Mesothelial cell of epicardium (in vitro differentiated cells): ENCODE results near the gene GABRG1. TPM values are rescaled to one million over a fixed set of nuclear protein-coding genes. Genes with fewer than 3 reads are reported as not detected.

ENCODE experiments used
- DNase-seq, 2 experiments: peaks; one replicate each; pipeline ENCODE4 v3.0.0; 2021; ENCODE audit warnings: low spot score in 2 of 2; ENCODE audit not compliant: unreplicated experiment in 2 of 2
- H3K27ac Mint-ChIP-seq: 2 replicates; pipeline ENCODE4 v1.8.0; 2021; ENCODE audit warnings: mixed read lengths
- H3K27me3 Mint-ChIP-seq: 2 replicates; pipeline ENCODE4 v1.8.0; 2021; ENCODE audit warnings: low read depth, mixed read lengths
- H3K36me3 Mint-ChIP-seq: 2 replicates; pipeline ENCODE4 v1.8.0; 2021; ENCODE audit warnings: mixed read lengths
- H3K4me1 Mint-ChIP-seq: 2 replicates; pipeline ENCODE4 v1.8.0; 2021; ENCODE audit warnings: mixed read lengths
- H3K4me3 Mint-ChIP-seq: 2 replicates; pipeline ENCODE4 v1.8.0; 2021; ENCODE audit warnings: mild to moderate bottlenecking, moderate library complexity, mixed read lengths
- H3K9me3 Mint-ChIP-seq: 2 replicates; pipeline ENCODE4 v1.8.0; 2021; ENCODE audit warnings: mixed read lengths
- CTCF ChIP-seq: fragments of 200-600 bp; sonication (generic); IDR thresholded peaks from one replicate; pipeline ENCODE4 v1.5.0; 2021; ENCODE audit warnings: antibody characterized with exemption; ENCODE audit not compliant: unreplicated experiment
- total RNA-seq: library from RNA; stranded (reverse); gene quantifications from 3 replicates; pipeline ENCODE4 v1.2.1, GENCODE V29; 2021

GABRG1 gene
- total RNA-seq, 1 donor from 2014 or later, result 0.22 TPM

GRCh38 chr4:46081248-46081647 lies 42.6 kb downstream of the GABRG1 start:
- TF ChIP-seq CTCF, result no peak
- Mint-ChIP-seq H3K9me3 (no peaks in the 10 kb centered on the region), H3K36me3 (no peaks in the 10 kb centered on the region), H3K27ac (no peak overlapping the region), H3K4me1 (peaks cover 4% of the 10 kb centered on the region), H3K27me3 (peaks cover 10% of the 10 kb centered on the region), H3K4me3 (no peak overlapping the region)
- DNase-seq, result no peak

GRCh38 chr4:46073778-46074177 lies 50.1 kb downstream of the GABRG1 start:
- H3K4me3 Mint-ChIP-seq, result no peak overlapping the region
- TF ChIP-seq CTCF, result no peak
- H3K9me3 Mint-ChIP-seq, result no peaks in the 10 kb centered on the region
- H3K36me3 Mint-ChIP-seq, result no peaks in the 10 kb centered on the region
- no peak overlapping the region for H3K27ac Mint-ChIP-seq
- H3K4me1 Mint-ChIP-seq, result no peaks in the 10 kb centered on the region
- peaks cover 6% of the 10 kb centered on the region for H3K27me3 Mint-ChIP-seq
- DNase-seq, result no peak

GRCh38 chr4:46051392-46051791 lies 72.5 kb downstream of the GABRG1 start:
- no peaks in the 10 kb centered on the region for H3K27me3 Mint-ChIP-seq
- no peaks in the 10 kb centered on the region for H3K36me3 Mint-ChIP-seq
- no peaks in the 10 kb centered on the region for H3K9me3 Mint-ChIP-seq
- no peak overlapping the region for H3K27ac Mint-ChIP-seq
- no peak for TF ChIP-seq CTCF
- no peaks in the 10 kb centered on the region for H3K4me1 Mint-ChIP-seq
- H3K4me3 Mint-ChIP-seq, result no peak overlapping the region
- no peak for DNase-seq

- DNase-seq, result no peak
- Mint-ChIP-seq H3K36me3 (no peaks in the 10 kb centered on the region), H3K27ac (no peak overlapping the region), H3K4me3 (no peak overlapping the region), H3K27me3 (peaks cover 10% of the 10 kb centered on the region), H3K9me3 (peaks cover 10% of the 10 kb centered on the region), H3K4me1 (no peaks in the 10 kb centered on the region)
- TF ChIP-seq CTCF, result no peak
These were observed 91.8 kb downstream of the GABRG1 start for GRCh38 chr4:46032056-46032455.

- no peak for DNase-seq
- Mint-ChIP-seq H3K9me3 (no peaks in the 10 kb centered on the region), H3K27ac (no peak overlapping the region), H3K27me3 (no peaks in the 10 kb centered on the region), H3K4me1 (no peaks in the 10 kb centered on the region), H3K36me3 (no peaks in the 10 kb centered on the region), H3K4me3 (no peak overlapping the region)
- no peak for TF ChIP-seq CTCF
These were observed 107.5 kb downstream of the GABRG1 start for GRCh38 chr4:46016306-46016705.

- Mint-ChIP-seq H3K4me1 (no peaks in the 10 kb centered on the region), H3K9me3 (peaks cover 2% of the 10 kb centered on the region), H3K4me3 (no peak overlapping the region), H3K36me3 (no peaks in the 10 kb centered on the region), H3K27ac (no peak overlapping the region), H3K27me3 (no peaks in the 10 kb centered on the region)
- no peak for DNase-seq
- TF ChIP-seq CTCF, result no peak
These were observed 131.1 kb downstream of the GABRG1 start for GRCh38 chr4:45992728-45993127.
